ENCODE results near the gene C3orf49.

Gene C3orf49

GRCh38 chr3:63817225-63817624 is 1.9 kb upstream of the C3orf49 start:
- H3K9me3 ChIP-seq (ENCODE audit: control insufficient read depth, low read length), result no peaks in the 10 kb centered on the region
- no peaks in the 10 kb centered on the region for H3K4me1 ChIP-seq (ENCODE audit: control insufficient read depth, insufficient read depth, low read length)
- H3K4me3 ChIP-seq (ENCODE audit: low read length), result no peak overlapping the region
- H3K9ac ChIP-seq (ENCODE audit: low read length), result no peak overlapping the region
- no peaks in the 10 kb centered on the region for H3K36me3 ChIP-seq (ENCODE audit: control insufficient read depth, insufficient read depth, low read length)
- H3K27me3 ChIP-seq (ENCODE audit: control insufficient read depth, insufficient read depth, low read length), result no peaks in the 10 kb centered on the region

- H3K9me3 ChIP-seq (ENCODE audit: control insufficient read depth, low read length), result no peaks in the 10 kb centered on the region
- no peak overlapping the region for H3K9ac ChIP-seq (ENCODE audit: low read length)
- H3K27me3 ChIP-seq (ENCODE audit: control insufficient read depth, insufficient read depth, low read length), result no peaks in the 10 kb centered on the region
- no peak overlapping the region for H3K4me3 ChIP-seq (ENCODE audit: low read length)
- H3K4me1 ChIP-seq (ENCODE audit: control insufficient read depth, insufficient read depth, low read length), result no peaks in the 10 kb centered on the region
- H3K36me3 ChIP-seq (ENCODE audit: control insufficient read depth, insufficient read depth, low read length), result no peaks in the 10 kb centered on the region
These were observed 583 bp upstream of the C3orf49 start for GRCh38 chr3:63818282-63819150.

- Histone ChIP-seq H3K9ac (ENCODE audit: low read length) (no peak overlapping the region), H3K4me3 (ENCODE audit: low read length) (no peak overlapping the region), H3K36me3 (ENCODE audit: control insufficient read depth, insufficient read depth, low read length) (no peaks in the 10 kb centered on the region), H3K9me3 (ENCODE audit: control insufficient read depth, low read length) (no peaks in the 10 kb centered on the region), H3K27me3 (ENCODE audit: control insufficient read depth, insufficient read depth, low read length) (no peaks in the 10 kb centered on the region), H3K4me1 (ENCODE audit: control insufficient read depth, insufficient read depth, low read length) (no peaks in the 10 kb centered on the region)
These were observed 5.2 kb downstream of the C3orf49 start for GRCh38 chr3:63824309-63824708.

- Histone ChIP-seq H3K4me3 (ENCODE audit: low read length) (no peak overlapping the region), H3K36me3 (ENCODE audit: control insufficient read depth, insufficient read depth, low read length) (no peaks in the 10 kb centered on the region)
These were observed 11.4 kb downstream of the C3orf49 start for GRCh38 chr3:63830526-63830925.

GRCh38 chr3:63832395-63832794 is 13.3 kb downstream of the C3orf49 start:
- Histone ChIP-seq H3K4me1 (ENCODE audit: control insufficient read depth, insufficient read depth, low read length) (no peaks in the 10 kb centered on the region), H3K27me3 (ENCODE audit: control insufficient read depth, insufficient read depth, low read length) (no peaks in the 10 kb centered on the region)

More at GRCh38 chr3:63830526-63830925, 11.4 kb downstream of the C3orf49 start:
- Histone ChIP-seq H3K4me1 (ENCODE audit: control insufficient read depth, insufficient read depth, low read length) (no peaks in the 10 kb centered on the region), H3K9me3 (ENCODE audit: control insufficient read depth, low read length) (no peaks in the 10 kb centered on the region), H3K27me3 (ENCODE audit: control insufficient read depth, insufficient read depth, low read length) (no peaks in the 10 kb centered on the region), H3K9ac (ENCODE audit: low read length) (no peak overlapping the region)

GRCh38 chr3:63841704-63842103 is 22.6 kb downstream of the C3orf49 start:
- Histone ChIP-seq H3K9me3 (ENCODE audit: control insufficient read depth, low read length) (no peaks in the 10 kb centered on the region), H3K4me1 (ENCODE audit: control insufficient read depth, insufficient read depth, low read length) (peaks cover 4% of the 10 kb centered on the region), H3K36me3 (ENCODE audit: control insufficient read depth, insufficient read depth, low read length) (no peaks in the 10 kb centered on the region), H3K27me3 (ENCODE audit: control insufficient read depth, insufficient read depth, low read length) (no peaks in the 10 kb centered on the region), H3K9ac (ENCODE audit: low read length) (no peak overlapping the region), H3K4me3 (ENCODE audit: low read length) (no peak overlapping the region)

More at GRCh38 chr3:63832395-63832794, 13.3 kb downstream of the C3orf49 start:
- no peaks in the 10 kb centered on the region for H3K9me3 ChIP-seq (ENCODE audit: control insufficient read depth, low read length)
- H3K36me3 ChIP-seq (ENCODE audit: control insufficient read depth, insufficient read depth, low read length), result no peaks in the 10 kb centered on the region
- no peak overlapping the region for H3K9ac ChIP-seq (ENCODE audit: low read length)
- no peak overlapping the region for H3K4me3 ChIP-seq (ENCODE audit: low read length)

- Histone ChIP-seq H3K9me3 (ENCODE audit: control insufficient read depth, low read length) (no peaks in the 10 kb centered on the region), H3K4me3 (ENCODE audit: low read length) (no peak overlapping the region), H3K9ac (ENCODE audit: low read length) (no peak overlapping the region)
These were observed 23.0 kb downstream of the C3orf49 start for GRCh38 chr3:63842127-63842526.

GRCh38 chr3:63845215-63845614 is 26.1 kb downstream of the C3orf49 start:
- H3K4me1 ChIP-seq (ENCODE audit: control insufficient read depth, insufficient read depth, low read length), result peaks cover 4% of the 10 kb centered on the region
- no peak overlapping the region for H3K4me3 ChIP-seq (ENCODE audit: low read length)
- H3K27me3 ChIP-seq (ENCODE audit: control insufficient read depth, insufficient read depth, low read length), result no peaks in the 10 kb centered on the region
- no peaks in the 10 kb centered on the region for H3K36me3 ChIP-seq (ENCODE audit: control insufficient read depth, insufficient read depth, low read length)
- no peaks in the 10 kb centered on the region for H3K9me3 ChIP-seq (ENCODE audit: control insufficient read depth, low read length)
- no peak overlapping the region for H3K9ac ChIP-seq (ENCODE audit: low read length)

More at GRCh38 chr3:63842127-63842526, 23.0 kb downstream of the C3orf49 start:
- Histone ChIP-seq H3K36me3 (ENCODE audit: control insufficient read depth, insufficient read depth, low read length) (no peaks in the 10 kb centered on the region), H3K4me1 (ENCODE audit: control insufficient read depth, insufficient read depth, low read length) (peaks cover 4% of the 10 kb centered on the region), H3K27me3 (ENCODE audit: control insufficient read depth, insufficient read depth, low read length) (no peaks in the 10 kb centered on the region)

GRCh38 chr3:63847718-63848450 is 28.8 kb downstream of the C3orf49 start:
- Histone ChIP-seq H3K9me3 (ENCODE audit: control insufficient read depth, low read length) (no peaks in the 10 kb centered on the region), H3K27me3 (ENCODE audit: control insufficient read depth, insufficient read depth, low read length) (no peaks in the 10 kb centered on the region), H3K4me3 (ENCODE audit: low read length) (no peak overlapping the region), H3K4me1 (ENCODE audit: control insufficient read depth, insufficient read depth, low read length) (peaks cover 4% of the 10 kb centered on the region), H3K9ac (ENCODE audit: low read length) (no peak overlapping the region), H3K36me3 (ENCODE audit: control insufficient read depth, insufficient read depth, low read length) (no peaks in the 10 kb centered on the region)

- Histone ChIP-seq H3K4me1 (ENCODE audit: control insufficient read depth, insufficient read depth, low read length) (peaks cover 4% of the 10 kb centered on the region), H3K4me3 (ENCODE audit: low read length) (no peak overlapping the region), H3K9ac (ENCODE audit: low read length) (no peak overlapping the region), H3K27me3 (ENCODE audit: control insufficient read depth, insufficient read depth, low read length) (no peaks in the 10 kb centered on the region), H3K9me3 (ENCODE audit: control insufficient read depth, low read length) (no peaks in the 10 kb centered on the region), H3K36me3 (ENCODE audit: control insufficient read depth, insufficient read depth, low read length) (no peaks in the 10 kb centered on the region)
These were observed 30.1 kb downstream of the C3orf49 start for GRCh38 chr3:63849175-63849574.

GRCh38 chr3:63851287-63851686 is 32.2 kb downstream of the C3orf49 start:
- H3K27me3 ChIP-seq (ENCODE audit: control insufficient read depth, insufficient read depth, low read length), result no peaks in the 10 kb centered on the region
- no peak overlapping the region for H3K4me3 ChIP-seq (ENCODE audit: low read length)
- no peak overlapping the region for H3K9ac ChIP-seq (ENCODE audit: low read length)
- no peaks in the 10 kb centered on the region for H3K4me1 ChIP-seq (ENCODE audit: control insufficient read depth, insufficient read depth, low read length)
- H3K36me3 ChIP-seq (ENCODE audit: control insufficient read depth, insufficient read depth, low read length), result no peaks in the 10 kb centered on the region
- no peaks in the 10 kb centered on the region for H3K9me3 ChIP-seq (ENCODE audit: control insufficient read depth, low read length)

- no peaks in the 10 kb centered on the region for H3K9me3 ChIP-seq (ENCODE audit: control insufficient read depth, low read length)
- H3K27me3 ChIP-seq (ENCODE audit: control insufficient read depth, insufficient read depth, low read length), result no peaks in the 10 kb centered on the region
These were observed 34.0 kb downstream of the C3orf49 start for GRCh38 chr3:63853106-63853505.

More at GRCh38 chr3:63853106-63853505, 34.0 kb downstream of the C3orf49 start:
- Histone ChIP-seq H3K4me1 (ENCODE audit: control insufficient read depth, insufficient read depth, low read length) (no peaks in the 10 kb centered on the region), H3K36me3 (ENCODE audit: control insufficient read depth, insufficient read depth, low read length) (no peaks in the 10 kb centered on the region), H3K9ac (ENCODE audit: low read length) (no peak overlapping the region), H3K4me3 (ENCODE audit: low read length) (no peak overlapping the region)
